ENCODE data around the gene ATP8B4.

DNA sequence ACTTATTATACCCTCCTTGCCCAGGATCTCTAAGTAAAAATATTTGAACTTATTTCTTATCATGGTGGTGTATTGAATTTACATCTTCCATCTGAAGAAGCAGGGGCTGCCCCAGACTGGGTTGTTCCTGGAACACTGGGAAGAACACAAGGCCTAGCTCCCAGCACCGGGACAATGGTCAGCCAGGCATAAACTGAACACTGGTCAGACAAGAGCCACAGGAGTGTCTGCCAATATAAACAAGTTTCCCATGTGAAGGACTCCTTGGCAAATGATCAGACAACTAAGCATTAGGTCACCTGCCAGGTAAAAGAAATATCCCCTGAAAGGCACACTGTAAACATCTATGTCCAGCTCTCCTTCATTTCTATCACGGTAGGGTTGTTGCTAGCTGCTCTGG lies 172.4 kb downstream of the ATP8B4 start:
- TF ChIP-seq, protein P1, sequence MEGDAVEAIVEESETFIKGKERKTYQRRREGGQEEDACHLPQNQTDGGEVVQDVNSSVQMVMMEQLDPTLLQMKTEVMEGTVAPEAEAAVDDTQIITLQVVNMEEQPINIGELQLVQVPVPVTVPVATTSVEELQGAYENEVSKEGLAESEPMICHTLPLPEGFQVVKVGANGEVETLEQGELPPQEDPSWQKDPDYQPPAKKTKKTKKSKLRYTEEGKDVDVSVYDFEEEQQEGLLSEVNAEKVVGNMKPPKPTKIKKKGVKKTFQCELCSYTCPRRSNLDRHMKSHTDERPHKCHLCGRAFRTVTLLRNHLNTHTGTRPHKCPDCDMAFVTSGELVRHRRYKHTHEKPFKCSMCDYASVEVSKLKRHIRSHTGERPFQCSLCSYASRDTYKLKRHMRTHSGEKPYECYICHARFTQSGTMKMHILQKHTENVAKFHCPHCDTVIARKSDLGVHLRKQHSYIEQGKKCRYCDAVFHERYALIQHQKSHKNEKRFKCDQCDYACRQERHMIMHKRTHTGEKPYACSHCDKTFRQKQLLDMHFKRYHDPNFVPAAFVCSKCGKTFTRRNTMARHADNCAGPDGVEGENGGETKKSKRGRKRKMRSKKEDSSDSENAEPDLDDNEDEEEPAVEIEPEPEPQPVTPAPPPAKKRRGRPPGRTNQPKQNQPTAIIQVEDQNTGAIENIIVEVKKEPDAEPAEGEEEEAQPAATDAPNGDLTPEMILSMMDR (IDR thresholded peaks at IDR 0.05; ENCODE audit: borderline replicate concordance, extremely low read depth, low read length, poor library complexity, severe bottlenecking), result no peak
- TF ChIP-seq EZH2 (IDR thresholded peaks at IDR 0.05; ENCODE audit: borderline replicate concordance, low read depth, low read length, severe bottlenecking), result no peak

All from DND-41 (cell line).